Endothelial cell (in vitro differentiated cells): ENCODE data around the gene SH2D5. TPM values are rescaled to one million over a fixed set of nuclear protein-coding genes. Genes with fewer than 3 reads are reported as not detected.

Experiments used
- DNase-seq: peaks from one replicate; pipeline ENCODE4 v3.0.0; 2021; ENCODE audit warnings: low spot score
- H3K27ac Mint-ChIP-seq: one replicate; pipeline ENCODE4 v1.8.0; 2021; ENCODE audit warnings: mixed read lengths, inconsistent platforms; ENCODE audit not compliant: unreplicated experiment
- H3K27me3 Mint-ChIP-seq: one replicate; pipeline ENCODE4 v1.8.0; 2021; ENCODE audit warnings: mild to moderate bottlenecking, moderate library complexity, mixed read lengths, inconsistent platforms; ENCODE audit not compliant: unreplicated experiment
- H3K36me3 Mint-ChIP-seq: one replicate; pipeline ENCODE4 v1.8.0; 2021; ENCODE audit warnings: mild to moderate bottlenecking, low read depth, mixed read lengths, inconsistent platforms; ENCODE audit not compliant: unreplicated experiment
- H3K4me1 Mint-ChIP-seq: one replicate; pipeline ENCODE4 v1.8.0; 2021; ENCODE audit warnings: mild to moderate bottlenecking, mixed read lengths, inconsistent platforms; ENCODE audit not compliant: unreplicated experiment
- H3K4me3 Mint-ChIP-seq: one replicate; pipeline ENCODE4 v1.8.0; 2021; ENCODE audit warnings: mild to moderate bottlenecking, mixed read lengths, inconsistent platforms; ENCODE audit not compliant: unreplicated experiment
- H3K9me3 Mint-ChIP-seq: one replicate; pipeline ENCODE4 v1.8.0; 2021; ENCODE audit warnings: mixed read lengths, inconsistent platforms; ENCODE audit not compliant: unreplicated experiment
- CTCF ChIP-seq: fragments of 200-600 bp; sonication (generic); IDR thresholded peaks from one replicate; pipeline ENCODE4 v1.5.0; 2021; ENCODE audit warnings: antibody characterized with exemption; ENCODE audit not compliant: unreplicated experiment
- total RNA-seq: library from RNA; stranded (reverse); fragmentation: NEBNext Ultra II Directional; extraction: Animal tissue kit (Norgen Biotek cat#: 25700); gene quantifications from one replicate; pipeline ENCODE4 v1.2.1, GENCODE V29; 2021; ENCODE audit not compliant: unreplicated experiment

Gene SH2D5
- total RNA-seq, 1 donor from 2014 or later, result 0.26 TPM

DNA sequence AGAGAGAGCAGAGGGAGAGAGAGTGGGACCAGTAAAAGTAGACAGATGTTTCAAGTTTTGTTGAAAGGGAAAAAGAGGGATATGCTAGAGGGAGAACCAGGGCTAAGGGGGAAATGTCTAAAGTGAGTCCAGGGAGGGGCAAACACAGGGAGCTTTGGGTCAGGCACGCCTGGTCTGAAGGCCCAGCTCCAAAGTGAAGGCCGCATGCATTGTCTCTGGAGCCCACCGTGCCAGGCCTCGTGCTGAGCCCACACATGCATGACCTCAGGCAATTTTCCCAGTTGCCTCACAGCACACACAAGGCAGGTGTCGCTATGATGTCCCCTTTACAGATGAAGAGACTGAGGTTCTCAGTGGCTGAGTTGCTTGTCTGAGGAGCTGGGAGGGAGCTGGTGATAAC is 30.7 kb downstream of the SH2D5 start:
- Mint-ChIP-seq H3K4me3 (no peak overlapping the region), H3K27ac (no peak overlapping the region), H3K36me3 (peaks cover 4% of the 10 kb centered on the region), H3K4me1 (no peaks in the 10 kb centered on the region), H3K9me3 (no peaks in the 10 kb centered on the region), H3K27me3 (peaks cover 10% of the 10 kb centered on the region)
- DNase-seq, result no peak
- TF ChIP-seq CTCF, result no peak

- DNase-seq, result no peak
- no peak for TF ChIP-seq CTCF
- Mint-ChIP-seq H3K9me3 (no peaks in the 10 kb centered on the region), H3K4me3 (no peak overlapping the region), H3K36me3 (peaks cover 4% of the 10 kb centered on the region), H3K27me3 (peaks cover 8% of the 10 kb centered on the region), H3K4me1 (no peaks in the 10 kb centered on the region), H3K27ac (no peak overlapping the region)
Measured at GRCh38 chr1:20701446-20701845, 31.1 kb downstream of the SH2D5 start.

GRCh38 chr1:20700636-20701215 is 31.8 kb downstream of the SH2D5 start:
- peaks cover 4% of the 10 kb centered on the region for H3K36me3 Mint-ChIP-seq

DNA sequence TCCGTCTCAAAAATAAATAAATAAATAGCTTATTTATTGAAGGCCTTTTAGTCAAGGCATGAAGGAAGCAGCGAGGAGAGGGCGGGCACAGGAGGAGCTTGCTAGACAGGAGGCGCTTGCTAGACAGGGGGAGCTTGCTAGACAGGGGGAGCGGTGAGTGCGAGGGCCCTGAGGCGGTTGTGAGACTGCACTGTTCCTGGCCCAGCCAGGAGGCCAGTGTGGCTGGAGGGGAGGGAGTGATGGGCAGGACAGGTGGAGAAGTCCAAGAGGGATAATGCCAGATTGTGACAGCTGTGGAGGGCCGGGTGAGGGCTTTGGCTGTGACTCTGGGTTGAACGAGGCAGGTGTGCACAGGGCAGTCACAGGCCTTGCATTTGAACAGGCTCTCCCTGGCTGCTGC is 32.9 kb downstream of the SH2D5 start:
- Mint-ChIP-seq H3K4me1 (peaks cover 4% of the 10 kb centered on the region), H3K27me3 (peaks cover 10% of the 10 kb centered on the region), H3K36me3 (peaks cover 4% of the 10 kb centered on the region), H3K4me3 (no peak overlapping the region), H3K27ac (no peak overlapping the region), H3K9me3 (no peaks in the 10 kb centered on the region)
- no peak for DNase-seq
- no peak for TF ChIP-seq CTCF

More at GRCh38 chr1:20700636-20701215, 31.8 kb downstream of the SH2D5 start:
- peaks cover 8% of the 10 kb centered on the region for H3K27me3 Mint-ChIP-seq
- H3K4me1 Mint-ChIP-seq, result peaks cover 4% of the 10 kb centered on the region
- TF ChIP-seq CTCF, result no peak
- DNase-seq, result no peak
- H3K27ac Mint-ChIP-seq, result no peak overlapping the region
- H3K4me3 Mint-ChIP-seq, result no peak overlapping the region
- no peaks in the 10 kb centered on the region for H3K9me3 Mint-ChIP-seq

GRCh38 chr1:20698195-20698910 is 34.1 kb downstream of the SH2D5 start:
- DNase-seq, result no peak
- H3K27ac Mint-ChIP-seq, result no peak overlapping the region
- H3K4me3 Mint-ChIP-seq, result no peak overlapping the region
- no peak for TF ChIP-seq CTCF
- no peaks in the 10 kb centered on the region for H3K9me3 Mint-ChIP-seq
- peaks cover 4% of the 10 kb centered on the region for H3K4me1 Mint-ChIP-seq
- H3K36me3 Mint-ChIP-seq, result peaks cover 4% of the 10 kb centered on the region
- H3K27me3 Mint-ChIP-seq, result peaks cover 8% of the 10 kb centered on the region
